Mesenchymal stem cell (in vitro differentiated cells and primary cell): ENCODE results near the gene SCFD2.
"Not testable (repeated sequence)": the region's sequence is repeated elsewhere in the genome, so short reads cannot be mapped to it uniquely, and the experiment has no call there.

ENCODE experiments used
- DNase-seq: peaks from one replicate; pipeline ENCODE4 v3.0.0-alpha.2; 2013
- H2AFZ ChIP-seq: one replicate; pipeline ENCODE4 v1.6.1; 2013; ENCODE audit warnings: low read depth, mild to moderate bottlenecking, control low read depth, inconsistent platforms, low read length, moderate library complexity
- H2AK5ac ChIP-seq: 2 replicates; pipeline ENCODE4 v1.6.1; 2013; ENCODE audit warnings: low read length, moderate library complexity, mild to moderate bottlenecking, inconsistent platforms; ENCODE audit not compliant: severe bottlenecking
- H2BK120ac ChIP-seq: one replicate; pipeline ENCODE4 v1.6.1; 2013; ENCODE audit warnings: low read depth, mild to moderate bottlenecking, inconsistent platforms, low read length, moderate library complexity
- H2BK12ac ChIP-seq, 2 experiments: one replicate each; pipeline ENCODE4 v1.6.1; 2013; ENCODE audit warnings: inconsistent platforms in 2 of 2, low read length in 2 of 2, mild to moderate bottlenecking in 2 of 2, moderate library complexity in 2 of 2, control low read depth in 1 of 2
- H2BK15ac ChIP-seq: one replicate; pipeline ENCODE4 v1.6.1; 2013; ENCODE audit warnings: mild to moderate bottlenecking, low read depth, inconsistent platforms; ENCODE audit not compliant: poor library complexity, severe bottlenecking
- H2BK5ac ChIP-seq: 2 replicates; pipeline ENCODE4 v1.6.1; 2013; ENCODE audit warnings: low read depth, mild to moderate bottlenecking, low read length, control low read depth, inconsistent platforms; ENCODE audit not compliant: poor library complexity, severe bottlenecking
- H3K14ac ChIP-seq, 2 experiments: one replicate each; pipeline ENCODE4 v1.6.1; 2013; ENCODE audit warnings: inconsistent platforms in 2 of 2, low read length in 2 of 2, control low read depth in 1 of 2, mild to moderate bottlenecking in 1 of 2, moderate library complexity in 1 of 2
- H3K18ac ChIP-seq, 2 experiments: one replicate each; pipeline ENCODE4 v1.6.1; 2013; ENCODE audit warnings: inconsistent platforms in 2 of 2, low read length in 2 of 2, control low read depth in 1 of 2, low read depth in 1 of 2, mild to moderate bottlenecking in 1 of 2
- H3K23ac ChIP-seq, 2 experiments: one replicate each; pipeline ENCODE4 v1.6.1; 2013; ENCODE audit warnings: inconsistent platforms in 2 of 2, low read length in 2 of 2, mild to moderate bottlenecking in 2 of 2, moderate library complexity in 2 of 2, control low read depth in 1 of 2
- H3K27ac ChIP-seq: 2 replicates; pipeline ENCODE4 v1.5.1; 2013; ENCODE audit warnings: mild to moderate bottlenecking, moderate library complexity, low read length, control low read depth, inconsistent platforms; ENCODE audit not compliant: poor library complexity, severe bottlenecking
- H3K27me3 ChIP-seq, 2 experiments: 2 replicates each; pipeline versions ENCODE4 v1.6.1 to v1.7.0; 2013; ENCODE audit warnings: low read length in 2 of 2, mild to moderate bottlenecking in 2 of 2, moderate library complexity in 2 of 2, control low read depth in 1 of 2, inconsistent platforms in 1 of 2; ENCODE audit not compliant: control insufficient read depth in 1 of 2, insufficient read depth in 1 of 2
- H3K36me3 ChIP-seq, 2 experiments: 2 replicates each; pipeline versions ENCODE4 v1.6.1 to v1.7.0; 2013; ENCODE audit warnings: low read length in 2 of 2, control low read depth in 1 of 2, inconsistent platforms in 1 of 2, low read depth in 1 of 2, mild to moderate bottlenecking in 1 of 2; ENCODE audit not compliant: insufficient read depth in 2 of 2, control insufficient read depth in 1 of 2
- H3K4ac ChIP-seq, 2 experiments: one replicate each; pipeline ENCODE4 v1.6.1; 2013; ENCODE audit warnings: inconsistent platforms in 2 of 2, low read length in 2 of 2, mild to moderate bottlenecking in 2 of 2, moderate library complexity in 2 of 2, control low read depth in 1 of 2, low read depth in 1 of 2
- H3K4me1 ChIP-seq: 2 replicates; pipeline ENCODE4 v1.6.1; 2013; ENCODE audit warnings: low read depth, low read length, control low read depth; ENCODE audit not compliant: control insufficient read depth, insufficient read depth
- H3K4me2 ChIP-seq: 2 replicates; pipeline ENCODE4 v1.6.1; 2013; ENCODE audit warnings: low read length, mild to moderate bottlenecking, inconsistent platforms; ENCODE audit not compliant: poor library complexity, severe bottlenecking
- H3K4me3 ChIP-seq, 2 experiments: 2 replicates each; pipeline versions ENCODE4 v1.5.1 to v1.7.0; 2013; ENCODE audit warnings: low read length in 2 of 2, mild to moderate bottlenecking in 2 of 2, control low read depth in 1 of 2, low read depth in 1 of 2; ENCODE audit not compliant: insufficient read depth in 1 of 2
- H3K79me1 ChIP-seq: replicated peaks from 2 replicates; pipeline ENCODE4 v1.6.1; 2013; ENCODE audit warnings: mild to moderate bottlenecking, control low read depth, low read length, inconsistent platforms; ENCODE audit not compliant: poor library complexity, severe bottlenecking
- H3K9ac ChIP-seq: 2 replicates; pipeline ENCODE4 v1.7.0; 2013; ENCODE audit warnings: mild to moderate bottlenecking, low read length, moderate library complexity
- H3K9me3 ChIP-seq: 2 replicates; pipeline ENCODE4 v1.7.0; 2013; ENCODE audit warnings: mild to moderate bottlenecking, low read length; ENCODE audit not compliant: control insufficient read depth
- H4K8ac ChIP-seq: one replicate; pipeline ENCODE4 v1.6.1; 2013; ENCODE audit warnings: inconsistent platforms, mild to moderate bottlenecking, low read length, moderate library complexity
- H4K91ac ChIP-seq: one replicate; pipeline ENCODE4 v1.6.1; 2013; ENCODE audit warnings: mild to moderate bottlenecking, low read length, inconsistent platforms
- WGBS: methylation state at CpG from one replicate; pipeline ENCODE4 v1.1.7; 2013; ENCODE audit warnings: mixed read lengths; 5-methylcytosine and 5-hydroxymethylcytosine counted together

The SCFD2 gene

DNA sequence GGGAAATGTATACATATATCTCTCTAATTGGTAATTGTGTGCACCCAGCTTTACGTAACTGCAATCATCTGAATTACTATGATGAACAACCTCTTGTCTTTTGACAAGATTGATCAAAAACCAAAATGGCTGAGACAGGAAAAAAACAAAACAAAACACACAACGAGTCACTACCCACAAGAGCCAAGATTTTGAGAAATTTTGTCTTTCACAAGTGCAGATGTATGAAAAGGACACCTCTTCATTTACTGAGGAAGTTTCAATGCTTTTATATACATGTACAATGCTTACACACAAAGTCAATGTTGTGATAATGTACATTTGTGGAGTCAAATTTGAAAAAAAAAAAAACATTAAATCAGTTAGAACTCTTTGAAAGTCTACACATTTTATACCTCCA is 224.6 kb downstream of the SCFD2 start:
- no peak overlapping the region for H3K9ac ChIP-seq
- no peaks in the 10 kb centered on the region for H3K4me1 ChIP-seq
- DNase-seq: no peak
- no peak overlapping the region for H3K4ac ChIP-seq
- no peaks in the 10 kb centered on the region for H3K27me3 ChIP-seq
- 100% methylated on average over 1 of the region's 2 CpGs for WGBS
- peaks cover 4 to 20% of the 10 kb centered on the region in 2 experiments for H3K36me3 ChIP-seq
- H3K23ac ChIP-seq: no peak overlapping the region
- H2AK5ac ChIP-seq: no peak overlapping the region
- H3K18ac ChIP-seq: no peak overlapping the region
- H4K91ac ChIP-seq: no peak overlapping the region
- H3K4me2 ChIP-seq: no peak overlapping the region
- no peak overlapping the region for H2AFZ ChIP-seq
- H3K4me3 ChIP-seq: no peak overlapping the region
- no peak overlapping the region for H3K14ac ChIP-seq
- no peak overlapping the region for H2BK5ac ChIP-seq
- H3K27ac ChIP-seq: no peak overlapping the region
- no peak overlapping the region for H2BK15ac ChIP-seq
- no peaks in the 10 kb centered on the region for H3K79me1 ChIP-seq
- H4K8ac ChIP-seq: no peak overlapping the region
- no peaks in the 10 kb centered on the region for H3K9me3 ChIP-seq
- H2BK12ac ChIP-seq: no peak overlapping the region
- H2BK120ac ChIP-seq: no peak overlapping the region

DNA sequence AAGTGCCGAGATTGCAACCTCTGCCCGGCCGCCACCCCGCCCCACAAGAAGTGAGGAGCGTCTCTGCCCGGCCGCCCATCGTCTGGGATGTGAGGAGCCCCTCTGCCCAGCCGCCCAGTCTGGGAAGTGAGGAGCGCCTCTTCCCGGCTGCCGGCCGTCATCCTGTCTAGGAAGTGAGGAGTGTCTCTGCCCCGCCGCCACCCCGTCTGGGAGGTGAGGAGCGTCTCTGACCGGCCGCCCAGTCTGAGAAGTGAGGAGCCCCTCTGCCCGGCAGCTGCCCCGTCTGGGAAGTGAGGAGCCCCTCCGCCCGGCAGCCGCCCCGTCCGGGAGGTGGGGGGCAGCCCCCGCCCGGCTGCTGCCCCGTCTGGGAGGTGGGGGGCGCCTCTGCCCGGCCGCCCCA is 226.6 kb downstream of the SCFD2 start:
- H3K79me1 ChIP-seq, H3K9ac ChIP-seq, H4K91ac ChIP-seq, H3K14ac ChIP-seq, H3K4ac ChIP-seq, H3K27ac ChIP-seq, H3K9me3 ChIP-seq, H3K4me2 ChIP-seq, DNase-seq, H3K4me3 ChIP-seq, H3K18ac ChIP-seq, H2BK120ac ChIP-seq, H2BK12ac ChIP-seq, H2AFZ ChIP-seq, H3K27me3 ChIP-seq, H2AK5ac ChIP-seq, H3K4me1 ChIP-seq, H4K8ac ChIP-seq, H2BK5ac ChIP-seq, H2BK15ac ChIP-seq, H3K23ac ChIP-seq: not testable (repeated sequence)
- 95% methylated on average over 26 of the region's 32 CpGs for whole genome bisulfite sequencing
- H3K36me3 ChIP-seq: peaks cover 0 to 11% of the 10 kb centered on the region in 2 experiments

DNA sequence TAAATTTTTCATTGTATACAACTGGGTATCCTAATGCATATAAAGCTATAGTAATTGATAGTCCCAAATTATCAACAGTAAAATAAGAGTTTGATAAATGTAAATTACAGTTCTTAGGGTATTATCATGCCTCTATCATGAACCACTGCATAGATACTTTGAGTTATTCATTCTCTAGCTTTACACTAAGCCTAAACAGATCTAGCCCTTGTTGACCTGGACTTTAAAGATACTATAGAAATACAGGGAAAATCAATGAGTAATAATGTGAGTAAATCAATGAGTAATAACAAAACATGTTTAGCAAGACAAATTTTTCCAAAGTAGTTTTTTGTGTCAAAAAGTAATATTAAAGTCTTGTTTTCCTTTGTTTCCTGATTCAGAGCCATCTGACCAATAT is 228.4 kb downstream of the SCFD2 start:
- H3K79me1 ChIP-seq: no peaks in the 10 kb centered on the region
- no peak overlapping the region for H3K14ac ChIP-seq
- no peak overlapping the region for H2BK12ac ChIP-seq
- no peak overlapping the region for H3K23ac ChIP-seq
- no peak overlapping the region for H2BK120ac ChIP-seq
- H2BK15ac ChIP-seq: no peak overlapping the region
- no peaks in the 10 kb centered on the region for H3K27me3 ChIP-seq
- no peak overlapping the region for H3K9ac ChIP-seq
- no peak overlapping the region for H4K91ac ChIP-seq
- no peak overlapping the region for H2AFZ ChIP-seq
- H2AK5ac ChIP-seq: no peak overlapping the region
- no peaks in the 10 kb centered on the region for H3K36me3 ChIP-seq
- no peaks in the 10 kb centered on the region for H3K9me3 ChIP-seq
- DNase-seq: no peak
- H3K4ac ChIP-seq: no peak overlapping the region
- H4K8ac ChIP-seq: no peak overlapping the region
- H3K4me3 ChIP-seq: no peak overlapping the region
- H3K4me1 ChIP-seq: no peaks in the 10 kb centered on the region
- no peak overlapping the region for H3K27ac ChIP-seq
- H2BK5ac ChIP-seq: no peak overlapping the region
- H3K4me2 ChIP-seq: no peak overlapping the region
- H3K18ac ChIP-seq: no peak overlapping the region

DNA sequence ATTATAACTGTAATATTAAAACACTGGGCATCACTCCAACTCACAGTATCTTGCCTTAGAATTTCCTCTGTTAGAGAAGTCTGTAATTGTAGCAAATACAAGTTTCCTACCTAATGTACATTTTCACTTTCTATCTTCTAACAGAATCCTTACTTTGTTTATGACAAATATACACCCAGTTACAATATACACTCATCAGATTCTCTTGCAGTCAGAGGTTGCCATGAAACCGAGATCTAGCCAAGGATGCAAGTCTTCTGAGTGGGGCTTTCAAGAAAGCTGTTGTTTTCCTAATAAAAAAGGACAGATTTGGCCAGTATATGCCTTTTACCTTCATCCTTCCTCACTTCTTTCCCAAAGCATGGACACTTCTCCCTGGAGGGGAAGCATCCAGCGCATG is 228.9 kb downstream of the SCFD2 start:
- no peak overlapping the region for H3K23ac ChIP-seq
- no peak overlapping the region for H2BK5ac ChIP-seq
- no peak overlapping the region for H2BK120ac ChIP-seq
- 100% methylated on average over 1 of the region's 2 CpGs for WGBS
- H3K14ac ChIP-seq: no peak overlapping the region
- no peaks in the 10 kb centered on the region for H3K27me3 ChIP-seq
- H3K36me3 ChIP-seq: no peaks in the 10 kb centered on the region
- no peaks in the 10 kb centered on the region for H3K79me1 ChIP-seq
- no peak overlapping the region for H3K9ac ChIP-seq
- peak overlapping the region; percentile 15 for H4K8ac ChIP-seq
- no peak overlapping the region for H2AFZ ChIP-seq
- no peak overlapping the region for H3K18ac ChIP-seq
- H2AK5ac ChIP-seq: no peak overlapping the region
- H3K9me3 ChIP-seq: no peaks in the 10 kb centered on the region
- no peak overlapping the region for H2BK12ac ChIP-seq
- H3K4me2 ChIP-seq: no peak overlapping the region
- no peak overlapping the region for H2BK15ac ChIP-seq
- no peak overlapping the region for H3K4me3 ChIP-seq
- no peak overlapping the region for H3K27ac ChIP-seq
- no peak overlapping the region for H4K91ac ChIP-seq
- H3K4ac ChIP-seq: no peak overlapping the region
- DNase-seq: no peak
- H3K4me1 ChIP-seq: no peaks in the 10 kb centered on the region
